NB4 (cell line): ENCODE data around the gene SRP68.

Source experiments
- DNase-seq: peaks from one replicate; pipeline ENCODE4 v3.0.0; 2010; ENCODE audit warnings: low read depth
- H3K4me3 ChIP-seq: one replicate; pipeline ENCODE4 v1.5.1; 2011; ENCODE audit warnings: mild to moderate bottlenecking, low read depth, low read length, moderate library complexity
- CTCF ChIP-seq: IDR thresholded peaks from one replicate; pipeline ENCODE4 v1.5.1; 2012; ENCODE audit warnings: low read depth, low read length
- MAX ChIP-seq: IDR thresholded peaks from 2 replicates; pipeline ENCODE4 v1.6.1; 2011; ENCODE audit warnings: low read depth, low read length
- MYC ChIP-seq: IDR thresholded peaks from 2 replicates; pipeline ENCODE4 v1.6.1; 2011; ENCODE audit warnings: low read depth, low read length
- POLR2A ChIP-seq: IDR thresholded peaks from 2 replicates; pipeline ENCODE4 v1.6.1; 2011; ENCODE audit warnings: mild to moderate bottlenecking; ENCODE audit not compliant: insufficient read length; ENCODE audit errors: extremely low read depth

Gene SRP68

DNA sequence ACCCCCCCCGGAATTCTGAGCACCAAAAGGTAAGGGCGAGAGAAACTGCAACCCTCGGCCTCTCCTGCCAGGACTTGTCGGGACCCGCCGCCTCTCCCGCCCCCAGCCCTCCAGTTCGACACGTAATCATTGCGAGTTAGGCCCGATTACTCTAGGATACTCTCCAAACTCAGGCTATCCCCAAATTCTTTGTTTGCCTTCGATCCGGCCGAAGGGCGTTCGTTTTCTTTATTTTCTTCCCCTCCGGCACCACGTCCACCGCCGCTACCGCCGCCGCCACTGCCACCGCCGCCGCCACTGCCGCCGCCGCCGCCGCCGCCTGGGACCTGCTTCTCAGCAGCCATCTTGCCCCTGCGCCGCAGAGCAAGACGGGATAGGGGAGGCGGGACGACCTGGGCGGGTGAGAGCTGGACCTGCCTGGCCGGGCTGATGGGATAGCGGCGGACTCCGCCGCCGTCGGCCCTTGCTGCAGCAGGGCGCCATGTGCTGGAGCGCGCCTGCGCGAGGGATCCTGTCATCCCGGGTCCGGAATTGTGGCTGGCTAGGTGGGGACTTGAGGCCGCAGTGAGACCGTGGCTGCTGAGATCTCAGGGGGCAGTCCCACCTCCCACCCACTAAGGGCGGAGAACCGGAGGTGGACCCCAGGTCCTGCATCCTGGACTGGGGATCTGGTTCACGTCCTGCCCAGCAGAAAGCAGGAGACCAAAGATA, at the start of gene SRP68:
Gene SRP68 (minus strand): TSS at position 370 of the 711 bp plus-strand sequence. CDS start 26 bp downstream, at position 344.
- H3K4me3 ChIP-seq, result peak within 1 kb of the TSS; percentile 82
- TF ChIP-seq CTCF, result no peak
- TF ChIP-seq POLR2A, result peak; percentile 84
- TF ChIP-seq MAX, result peak; percentile 85
- TF ChIP-seq MYC, result peak; percentile 75
- peak; percentile 94 for DNase-seq

DNA sequence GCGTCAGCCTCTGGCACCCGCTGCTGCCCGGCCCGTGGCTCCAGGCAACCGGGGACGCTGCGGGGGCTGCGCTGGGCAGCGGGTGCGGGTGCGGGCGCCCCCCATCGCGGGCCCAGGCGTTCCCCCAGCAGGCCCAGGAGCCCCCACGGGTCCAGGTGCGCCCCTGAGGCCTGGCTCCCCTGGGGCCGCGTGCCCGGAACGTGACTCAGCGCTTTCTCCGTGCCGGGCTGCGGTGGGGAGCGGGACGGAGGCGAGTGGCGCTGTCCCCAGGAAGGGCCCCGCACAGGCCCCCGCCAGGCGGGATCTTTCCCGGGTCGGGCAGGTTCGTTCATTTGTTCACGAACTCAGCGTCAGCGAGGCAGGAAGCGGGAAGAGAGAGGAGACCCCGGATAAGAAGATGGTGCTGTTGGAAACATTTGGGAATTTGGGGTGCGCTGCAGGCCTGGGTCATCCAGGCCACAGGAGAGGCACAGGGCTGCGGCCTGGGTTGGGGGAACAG, 49.7 kb upstream of the SRP68 start:
- H3K4me3 ChIP-seq, result no peak overlapping the region
- TF ChIP-seq POLR2A, result no peak
- no peak for TF ChIP-seq MAX
- TF ChIP-seq MYC, result no peak
- TF ChIP-seq CTCF, result no peak
- DNase-seq, result no peak

DNA sequence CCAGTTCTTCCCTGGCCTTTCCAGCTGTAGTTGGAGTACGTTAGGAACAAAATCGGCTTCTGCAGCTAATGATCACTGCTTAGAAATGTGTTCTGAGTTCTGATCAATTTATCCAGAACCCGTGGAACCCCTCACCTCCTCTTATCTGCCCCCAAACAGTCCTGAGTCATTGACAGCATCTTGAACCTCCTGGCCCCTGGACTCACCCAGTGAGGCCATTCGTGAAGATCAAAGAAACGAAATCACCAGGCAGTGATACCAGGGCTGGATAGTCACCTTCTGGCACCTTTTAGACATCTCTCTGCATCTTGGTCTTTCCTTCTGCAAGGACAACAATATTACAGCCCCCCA, 48.3 kb upstream of the SRP68 start:
- TF ChIP-seq POLR2A (no peak), CTCF (no peak)
- DNase-seq, result no peak
- no peak overlapping the region for H3K4me3 ChIP-seq

- H3K4me3 ChIP-seq, result no peak overlapping the region
- DNase-seq, result no peak
- TF ChIP-seq POLR2A (no peak), CTCF (no peak)
Measured at GRCh38 chr17:76119409-76120371, 47.4 kb upstream of the SRP68 start.

GRCh38 chr17:76115138-76115754, 42.9 kb upstream of the SRP68 start:
- H3K4me3 ChIP-seq, result no peak overlapping the region
- TF ChIP-seq POLR2A, result no peak
- no peak for DNase-seq

- no peak for DNase-seq
- TF ChIP-seq MAX (no peak), MYC (no peak), POLR2A (no peak)
- H3K4me3 ChIP-seq, result no peak overlapping the region
Measured at GRCh38 chr17:76111956-76112355, 39.6 kb upstream of the SRP68 start.
